ENCODE measurements around the gene DAP. TPM values are rescaled to one million over a fixed set of nuclear protein-coding genes. Genes with fewer than 3 reads are reported as not detected.

The DAP gene
- total RNA-seq, 2 donors from 2014 or later: 34.6 to 65.8 TPM

GRCh38 chr5:10762776-10763500 lies 1.9 kb upstream of the DAP start:
- Histone ChIP-seq H3K9me3 (no peaks in the 10 kb centered on the region), H3K27ac (peak overlapping the region; percentile 98), H3K4me1 (peaks cover 0 to 37% of the 10 kb centered on the region in 2 donors), H3K27me3 (no peaks in the 10 kb centered on the region), H3K4me3 (no peak overlapping the region), H3K36me3 (no peaks in the 10 kb centered on the region)
- no peak for TF ChIP-seq CTCF (IDR thresholded peaks at IDR 0.05)
- DNase-seq (ENCODE audit: low spot score): no peak

- no peaks in the 10 kb centered on the region for H3K27me3 ChIP-seq
- no peaks in the 10 kb centered on the region for H3K36me3 ChIP-seq
Measured at GRCh38 chr5:10761933-10762775, 1.1 kb upstream of the DAP start.

GRCh38 chr5:10760921-10761184 lies 181 bp downstream of the DAP start:
- Histone ChIP-seq H3K27me3 (no peaks in the 10 kb centered on the region), H3K9me3 (no peaks in the 10 kb centered on the region), H3K36me3 (no peaks in the 10 kb centered on the region), H3K4me1 (peaks cover 0 to 54% of the 10 kb centered on the region in 2 donors), H3K27ac (peak overlapping the region; percentile 98), H3K4me3 (peak overlapping the region; percentile 75 to 87)
- TF ChIP-seq CTCF (IDR thresholded peaks at IDR 0.05): no peak
- DNase-seq (ENCODE audit: low spot score): no peak

More at GRCh38 chr5:10761933-10762775, 1.1 kb upstream of the DAP start:
- no peaks in the 10 kb centered on the region for H3K9me3 ChIP-seq
- peak overlapping the region; percentile 75 to 87 for H3K4me3 ChIP-seq
- peaks cover 0 to 45% of the 10 kb centered on the region in 2 donors for H3K4me1 ChIP-seq
- DNase-seq (ENCODE audit: low spot score): peak; percentile 83
- peak overlapping the region; percentile 98 for H3K27ac ChIP-seq
- no peak for TF ChIP-seq CTCF (IDR thresholded peaks at IDR 0.05)

GRCh38 chr5:10760096-10760920 lies 726 bp downstream of the DAP start:
- Histone ChIP-seq H3K36me3 (no peaks in the 10 kb centered on the region), H3K4me1 (peaks cover 0 to 54% of the 10 kb centered on the region in 2 donors), H3K4me3 (peak overlapping the region; percentile 75 to 87), H3K9me3 (no peaks in the 10 kb centered on the region), H3K27me3 (no peaks in the 10 kb centered on the region), H3K27ac (peak overlapping the region; percentile 98)
- DNase-seq (ENCODE audit: low spot score): no peak
- TF ChIP-seq CTCF (IDR thresholded peaks at IDR 0.05): no peak

GRCh38 chr5:10759111-10759510 lies 1.9 kb downstream of the DAP start:
- DNase-seq (ENCODE audit: low spot score): no peak
- Histone ChIP-seq H3K27me3 (no peaks in the 10 kb centered on the region), H3K36me3 (peaks cover 6% of the 10 kb centered on the region), H3K4me1 (peaks cover 0 to 54% of the 10 kb centered on the region in 2 donors), H3K27ac (peak overlapping the region in 1 of 2 donors; percentile 59), H3K4me3 (no peak overlapping the region), H3K9me3 (no peaks in the 10 kb centered on the region)
- TF ChIP-seq CTCF (IDR thresholded peaks at IDR 0.05): no peak
